ENCODE results near the gene EXOC6B. TPM values are rescaled to one million over a fixed set of nuclear protein-coding genes. Genes with fewer than 3 reads are reported as not detected.

EXOC6B gene
- total RNA-seq, 1 experiment from 2014 or later = 34.3 TPM

DNA sequence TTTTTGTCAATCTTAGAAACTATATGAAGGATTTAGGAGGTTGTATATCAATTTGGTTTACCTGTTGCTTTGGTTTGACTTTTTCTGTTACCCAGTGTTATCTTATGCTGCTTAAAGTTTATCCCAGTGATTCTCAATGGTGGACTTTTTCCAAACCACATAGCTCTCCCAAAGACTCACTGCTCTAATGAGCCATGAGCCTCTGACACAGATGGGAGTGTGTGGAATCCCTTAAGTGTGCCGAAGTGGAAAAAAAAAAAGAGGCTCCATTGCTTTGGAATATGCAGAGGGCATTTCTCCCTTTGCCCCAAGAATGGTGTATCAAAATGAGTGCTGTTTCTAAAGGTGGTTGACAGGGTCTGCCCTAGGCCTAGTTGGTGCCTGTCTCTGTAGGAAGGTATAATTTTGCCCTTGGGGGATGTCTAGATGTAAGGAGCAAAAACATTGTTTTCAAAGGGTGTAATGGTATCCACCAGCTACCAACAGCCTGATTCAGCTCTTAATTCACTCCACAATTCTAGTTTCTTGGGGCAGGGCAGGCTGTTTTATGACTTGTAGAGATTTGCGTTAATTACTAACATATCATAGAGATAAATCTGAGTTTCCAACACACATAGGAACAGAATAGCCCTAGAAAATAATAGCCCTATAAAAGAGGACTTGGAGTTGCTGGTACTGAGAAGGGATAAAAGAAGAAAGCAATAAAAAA, 613.9 kb downstream of the EXOC6B start:
- TF ChIP-seq, protein P1, sequence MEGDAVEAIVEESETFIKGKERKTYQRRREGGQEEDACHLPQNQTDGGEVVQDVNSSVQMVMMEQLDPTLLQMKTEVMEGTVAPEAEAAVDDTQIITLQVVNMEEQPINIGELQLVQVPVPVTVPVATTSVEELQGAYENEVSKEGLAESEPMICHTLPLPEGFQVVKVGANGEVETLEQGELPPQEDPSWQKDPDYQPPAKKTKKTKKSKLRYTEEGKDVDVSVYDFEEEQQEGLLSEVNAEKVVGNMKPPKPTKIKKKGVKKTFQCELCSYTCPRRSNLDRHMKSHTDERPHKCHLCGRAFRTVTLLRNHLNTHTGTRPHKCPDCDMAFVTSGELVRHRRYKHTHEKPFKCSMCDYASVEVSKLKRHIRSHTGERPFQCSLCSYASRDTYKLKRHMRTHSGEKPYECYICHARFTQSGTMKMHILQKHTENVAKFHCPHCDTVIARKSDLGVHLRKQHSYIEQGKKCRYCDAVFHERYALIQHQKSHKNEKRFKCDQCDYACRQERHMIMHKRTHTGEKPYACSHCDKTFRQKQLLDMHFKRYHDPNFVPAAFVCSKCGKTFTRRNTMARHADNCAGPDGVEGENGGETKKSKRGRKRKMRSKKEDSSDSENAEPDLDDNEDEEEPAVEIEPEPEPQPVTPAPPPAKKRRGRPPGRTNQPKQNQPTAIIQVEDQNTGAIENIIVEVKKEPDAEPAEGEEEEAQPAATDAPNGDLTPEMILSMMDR (conservative IDR thresholded peaks at IDR 0.05) = no peak
- no peak for TF ChIP-seq EZH2 (IDR thresholded peaks at IDR 0.05; ENCODE audit: low read depth)

DNA sequence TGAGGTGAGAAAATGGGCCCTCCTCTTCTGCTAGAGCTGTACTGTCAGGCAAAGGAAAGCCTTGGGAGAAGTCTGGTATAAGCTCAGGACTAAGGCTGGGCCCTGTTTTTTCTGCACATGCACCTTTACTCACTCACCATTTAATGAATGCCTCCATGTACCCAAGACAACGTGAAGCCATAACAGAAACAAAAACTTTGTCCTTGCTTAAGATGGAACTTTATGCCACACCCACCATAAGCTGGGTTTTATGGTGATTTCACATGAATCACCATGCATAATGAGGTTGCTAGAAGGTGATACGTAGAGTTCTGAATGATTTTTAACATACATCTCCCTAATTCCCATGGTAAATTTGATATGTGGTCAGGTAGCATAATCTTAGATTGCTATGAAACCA, 614.5 kb downstream of the EXOC6B start:
- CTCF ChIA-PET = no interaction called here
- no peaks in the 10 kb centered on the region for H3K36me3 ChIP-seq (ENCODE audit: low read depth)
- H3K4me1 ChIP-seq (replicated peaks; ENCODE audit: insufficient read depth) = peaks cover 27% of the 10 kb centered on the region
- POLR2A ChIA-PET (ENCODE audit: unreplicated experiment) = no interaction called here
- TF ChIP-seq, protein P1 (conservative IDR thresholded peaks at IDR 0.05) = no peak
- no peak for TF ChIP-seq EZH2 (IDR thresholded peaks at IDR 0.05; ENCODE audit: low read depth)
- no peak overlapping the region for H2AFZ ChIP-seq
- no peaks in the 10 kb centered on the region for H3K27me3 ChIP-seq (ENCODE audit: insufficient read depth, low read depth)
- DNase-seq = no peak
- no TSS peak for BruUV-seq (replicated peaks)
- no peaks in the 10 kb centered on the region for H3K9me3 ChIP-seq (ENCODE audit: insufficient read depth, low read depth)
- H3K27ac ChIP-seq = no peak overlapping the region
- H3K4me2 ChIP-seq = no peak overlapping the region
- intact Hi-C loops (cut with micrococcal nuclease; ENCODE audit: unreplicated experiment) = no loop called here
- no peak overlapping the region for H3K4me3 ChIP-seq
- H3F3A ChIP-seq (ENCODE audit: insufficient read depth, low read depth) = peaks cover 17% of the 10 kb centered on the region
- no peaks in the 10 kb centered on the region for H3K9me2 ChIP-seq (ENCODE audit: insufficient read depth)
- H3K79me2 ChIP-seq (ENCODE audit: low read depth) = no peaks in the 10 kb centered on the region
- H4K20me1 ChIP-seq (ENCODE audit: insufficient read depth) = no peaks in the 10 kb centered on the region

More for the DNA sequence above, 613.9 kb downstream of the EXOC6B start:
- Histone ChIP-seq H3K79me2 (ENCODE audit: low read depth) (no peaks in the 10 kb centered on the region), H3K4me3 (no peak overlapping the region), H3K36me3 (ENCODE audit: low read depth) (no peaks in the 10 kb centered on the region), H3K27me3 (ENCODE audit: insufficient read depth, low read depth) (no peaks in the 10 kb centered on the region), H3K4me2 (no peak overlapping the region), H2AFZ (no peak overlapping the region), H4K20me1 (ENCODE audit: insufficient read depth) (no peaks in the 10 kb centered on the region), H3F3A (ENCODE audit: insufficient read depth, low read depth) (peaks cover 17% of the 10 kb centered on the region), H3K27ac (no peak overlapping the region), H3K4me1 (replicated peaks; ENCODE audit: insufficient read depth) (peaks cover 27% of the 10 kb centered on the region), H3K9me3 (ENCODE audit: insufficient read depth, low read depth) (no peaks in the 10 kb centered on the region), H3K9me2 (ENCODE audit: insufficient read depth) (no peaks in the 10 kb centered on the region)
- ChIA-PET POLR2A (ENCODE audit: unreplicated experiment) (no interaction called here), CTCF (no interaction called here)
- intact Hi-C loops (cut with micrococcal nuclease; ENCODE audit: unreplicated experiment) = no loop called here
- no peak for DNase-seq
- no TSS peak for BruUV-seq (replicated peaks)

DNA sequence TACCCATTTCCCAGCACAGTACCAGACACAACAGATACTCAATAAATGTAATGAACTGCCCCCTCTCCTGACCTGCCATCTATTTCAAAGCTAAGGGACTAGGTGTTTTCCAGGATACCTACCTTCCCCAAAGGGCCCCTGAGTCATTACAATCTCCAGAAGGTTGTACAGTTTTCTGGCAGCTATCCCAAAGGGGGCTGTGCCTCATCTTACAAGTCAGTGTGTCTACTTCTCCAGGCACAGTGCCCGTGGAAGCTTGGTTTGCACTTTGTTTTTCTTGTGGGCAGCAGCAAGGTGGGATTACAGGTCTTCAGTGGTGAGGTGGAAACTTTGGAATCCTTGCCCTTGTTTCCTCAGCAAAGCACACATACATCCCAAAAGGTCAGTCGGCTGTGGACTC, 615.4 kb downstream of the EXOC6B start:
- Histone ChIP-seq H3K36me3 (ENCODE audit: low read depth) (no peaks in the 10 kb centered on the region), H3K4me1 (replicated peaks; ENCODE audit: insufficient read depth) (peaks cover 21% of the 10 kb centered on the region), H2AFZ (no peak overlapping the region), H3K9me2 (ENCODE audit: insufficient read depth) (no peaks in the 10 kb centered on the region), H3F3A (ENCODE audit: insufficient read depth, low read depth) (peaks cover 16% of the 10 kb centered on the region), H3K4me3 (no peak overlapping the region), H4K20me1 (ENCODE audit: insufficient read depth) (no peaks in the 10 kb centered on the region), H3K79me2 (ENCODE audit: low read depth) (no peaks in the 10 kb centered on the region), H3K9me3 (ENCODE audit: insufficient read depth, low read depth) (no peaks in the 10 kb centered on the region), H3K4me2 (no peak overlapping the region), H3K27me3 (ENCODE audit: insufficient read depth, low read depth) (no peaks in the 10 kb centered on the region), H3K27ac (no peak overlapping the region)
- peak in 1 of 2 experiments; percentile 14 for DNase-seq
- CTCF ChIA-PET = no interaction called here
- POLR2A ChIA-PET (ENCODE audit: unreplicated experiment) = no interaction called here
- no peak for TF ChIP-seq EZH2 (IDR thresholded peaks at IDR 0.05; ENCODE audit: low read depth)
- TF ChIP-seq, protein P1 (conservative IDR thresholded peaks at IDR 0.05) = no peak
- intact Hi-C loops (cut with micrococcal nuclease; ENCODE audit: unreplicated experiment) = no loop called here
- no TSS peak for BruUV-seq (replicated peaks)
